Measurements from ENCODE around the gene EGLN3. TPM values are rescaled to one million over a fixed set of nuclear protein-coding genes. Genes with fewer than 3 reads are reported as not detected.
A peak's percentile ranks its signal among the peaks of the same experiment; 100 is the strongest.

Gene EGLN3
- total and polyA plus RNA-seq, 2 of the 13 experiments (the other 11 are each of a cell fraction or from before 2014, with no cell fraction given): 0.18 to 27.3 TPM

- TF ChIP-seq ZNF687 (CRISPR knock-in tag; IDR thresholded peaks at IDR 0.05) (no peak), NCOA1 (CRISPR knock-in tag; IDR thresholded peaks at IDR 0.05) (no peak), FOXK2 (IDR thresholded peaks at IDR 0.05) (no peak), ZNF710 (CRISPR knock-in tag; IDR thresholded peaks at IDR 0.05; ENCODE audit: borderline replicate concordance) (no peak), STAT5B (CRISPR knock-in tag; IDR thresholded peaks at IDR 0.05) (no peak), SIN3A (IDR thresholded peaks at IDR 0.05; ENCODE audit: borderline replicate concordance, low read depth, low read length) (no peak), POLR2G (IDR thresholded peaks at IDR 0.05; ENCODE audit: low read depth, low read length) (no peak), ZNF335 (CRISPR knock-in tag; IDR thresholded peaks at IDR 0.05) (no peak; the same call in 1 of the 2 replicates), SOX13 (IDR thresholded peaks at IDR 0.05) (no peak), SOX13 (CRISPR knock-in tag; conservative IDR thresholded peaks at IDR 0.05 in 1 of 2, IDR thresholded peaks at IDR 0.05 in 1 of 2) (peak in 1 of 2 experiments; percentile 57; a peak in 1 of 4 replicates), ZNF747 (CRISPR knock-in tag; IDR thresholded peaks at IDR 0.05; ENCODE audit: borderline replicate concordance) (no peak), ZNF20 (CRISPR knock-in tag; IDR thresholded peaks at IDR 0.05) (no peak), TFE3 (CRISPR knock-in tag; IDR thresholded peaks at IDR 0.05) (no peak), TFAP4 (IDR thresholded peaks at IDR 0.05; ENCODE audit: borderline replicate concordance, low read depth) (peak; percentile 8; the same call in 1 of the 2 replicates), KAT2B (IDR thresholded peaks at IDR 0.05; ENCODE audit: borderline replicate concordance, low read depth, low read length) (no peak), ZNF800 (CRISPR knock-in tag; IDR thresholded peaks at IDR 0.05) (no peak), HNRNPH1 (optimal IDR thresholded peaks at IDR 0.05; ENCODE audit: low read depth, low read length) (no peak), ZNF652 (CRISPR knock-in tag; IDR thresholded peaks at IDR 0.05; ENCODE audit: borderline replicate concordance, low read depth) (0 out of 2 replicates have a peak, but pooled peaks have one; percentile 17), AGO2 (optimal IDR thresholded peaks at IDR 0.05; ENCODE audit: low read depth, low read length) (no peak), SAFB2 (CRISPR knock-in tag; IDR thresholded peaks at IDR 0.05; ENCODE audit: borderline replicate concordance, low read depth) (no peak)
These were observed 36.7 kb upstream of the EGLN3 start (continued) for GRCh38 chr14:33987565-33988080.
